ENCODE results near the gene COL16A1. TPM values are rescaled to one million over a fixed set of nuclear protein-coding genes. Genes with fewer than 3 reads are reported as not detected.

The COL16A1 gene
- polyA plus RNA-seq, 1 experiment: 35.4 TPM

- no peak overlapping the region for H3K27ac ChIP-seq (ENCODE audit: low read depth, low read length)
- no peak overlapping the region for H3K4me3 ChIP-seq (ENCODE audit: low read depth, low read length)
- H3K9me3 ChIP-seq (ENCODE audit: control insufficient read depth, insufficient read depth, low read length): no peaks in the 10 kb centered on the region; the same call in 1 of the 2 replicates
- peaks cover 21% of the 10 kb centered on the region for H3K27me3 ChIP-seq (ENCODE audit: control insufficient read depth, insufficient read depth, low read length)
- ChIA-PET POLR2A (interaction anchor here (0.6 to 0.7 kb wide), 2 partner anchors 37 to 144 kb away, joined by 4 to 5 read pairs; no protein-coding TSS in a partner anchor), CTCF (no interaction called here)
- no peak for DNase-seq (ENCODE audit: low read depth, low spot score)
- TF ChIP-seq CTCF (IDR thresholded peaks at IDR 0.05; ENCODE audit: low read depth, low read length): no peak
Observed at GRCh38 chr1:31615939-31616338, 87.9 kb downstream of the COL16A1 start.

- Histone ChIP-seq H3K27ac (ENCODE audit: low read depth, low read length) (no peak overlapping the region), H3K27me3 (ENCODE audit: control insufficient read depth, insufficient read depth, low read length) (peaks cover 21% of the 10 kb centered on the region), H3K9me3 (ENCODE audit: control insufficient read depth, insufficient read depth, low read length) (no peaks in the 10 kb centered on the region; the same call in 1 of the 2 replicates), H3K4me3 (ENCODE audit: low read depth, low read length) (no peak overlapping the region)
- no peak for DNase-seq (ENCODE audit: low read depth, low spot score)
- ChIA-PET CTCF (no interaction called here), POLR2A (interaction anchor here (0.6 kb wide), 3 partner anchors 10 to 99 kb away, joined by 3 to 6 read pairs (median 5); no protein-coding TSS in a partner anchor)
- TF ChIP-seq CTCF (IDR thresholded peaks at IDR 0.05; ENCODE audit: low read depth, low read length): no peak
Observed at GRCh38 chr1:31615414-31615813, 88.4 kb downstream of the COL16A1 start.

- no peak for DNase-seq (ENCODE audit: low read depth, low spot score)
- TF ChIP-seq CTCF (IDR thresholded peaks at IDR 0.05; ENCODE audit: low read depth, low read length): no peak
- Histone ChIP-seq H3K27me3 (ENCODE audit: control insufficient read depth, insufficient read depth, low read length) (peaks cover 21% of the 10 kb centered on the region), H3K27ac (ENCODE audit: low read depth, low read length) (no peak overlapping the region), H3K9me3 (ENCODE audit: control insufficient read depth, insufficient read depth, low read length) (no peaks in the 10 kb centered on the region; the same call in 1 of the 2 replicates), H3K4me3 (ENCODE audit: low read depth, low read length) (no peak overlapping the region)
- ChIA-PET POLR2A (no interaction called here), CTCF (no interaction called here)
Observed at GRCh38 chr1:31614414-31615005, 89.3 kb downstream of the COL16A1 start.

- TF ChIP-seq CTCF (IDR thresholded peaks at IDR 0.05; ENCODE audit: low read depth, low read length): no peak
- ChIA-PET POLR2A (no interaction called here), CTCF (interaction anchor here (0.6 to 3.5 kb wide), 5 partner anchors 9 to 582 kb away, joined by 3 to 25 read pairs (median 7); partner anchors contain the start of gene HCRTR1)
- DNase-seq (ENCODE audit: low read depth, low spot score): no peak
- no peak overlapping the region for H3K27ac ChIP-seq (ENCODE audit: low read depth, low read length)
- H3K4me3 ChIP-seq (ENCODE audit: low read depth, low read length): no peak overlapping the region
- H3K9me3 ChIP-seq (ENCODE audit: control insufficient read depth, insufficient read depth, low read length): no peaks in the 10 kb centered on the region
- H3K27me3 ChIP-seq (ENCODE audit: control insufficient read depth, insufficient read depth, low read length): no peaks in the 10 kb centered on the region
Observed at GRCh38 chr1:31609514-31610118, 94.2 kb downstream of the COL16A1 start.

- Histone ChIP-seq H3K9me3 (ENCODE audit: control insufficient read depth, insufficient read depth, low read length) (no peaks in the 10 kb centered on the region), H3K27me3 (ENCODE audit: control insufficient read depth, insufficient read depth, low read length) (no peaks in the 10 kb centered on the region), H3K27ac (ENCODE audit: low read depth, low read length) (no peak overlapping the region), H3K4me3 (ENCODE audit: low read depth, low read length) (no peak overlapping the region)
- CTCF ChIA-PET: interaction anchor here (0.5 to 3.5 kb wide), 3 partner anchors 11 to 155 kb away, joined by 3 to 25 read pairs (median 7); partner anchors contain the start of gene HCRTR1
- no peak for DNase-seq (ENCODE audit: low read depth, low spot score)
- no peak for TF ChIP-seq CTCF (IDR thresholded peaks at IDR 0.05; ENCODE audit: low read depth, low read length)
- POLR2A ChIA-PET: interaction anchor here (0.6 kb wide), 1 partner anchor 195 kb away, joined by 3 read pairs; no protein-coding TSS in a partner anchor
Observed at GRCh38 chr1:31607360-31607759, 96.5 kb downstream of the COL16A1 start.
